Activated CD4-positive, alpha-beta T cell treated with anti-CD3 and anti-CD28 coated beads for 36 hours (primary cell): Measurements from ENCODE around the gene TEC. TPM values are rescaled to one million over a fixed set of nuclear protein-coding genes. Genes with fewer than 3 reads are reported as not detected.

Source experiments
- ATAC-seq: fragments of 200-7000 bp; cut with Tn5 transposase; one replicate; pipeline ENCODE4 v1.10.0; 2021; ENCODE audit warnings: mild to moderate bottlenecking, moderate library complexity
- CTCF ChIA-PET: fragments of 350-600 bp; sonication (Branson Sonifier 250); formaldehyde crosslinking; loops from one replicate; lab custom pipeline; 2021; ENCODE audit warnings: antibody characterized with exemption; lab: Charles Lee
- POLR2A ChIA-PET: fragments of 350-600 bp; sonication (Branson Sonifier 250); formaldehyde crosslinking; loops from one replicate; lab custom pipeline; 2021; ENCODE audit warnings: antibody characterized with exemption, inconsistent platforms; lab: Charles Lee
- DNase-seq: peaks from one replicate; pipeline ENCODE4 v3.0.0-alpha.2; 2020
- H3K27ac Mint-ChIP-seq: one replicate; pipeline ENCODE4 v1.8.0; 2021; ENCODE audit warnings: mixed read lengths
- H3K27me3 Mint-ChIP-seq: one replicate; pipeline ENCODE4 v1.8.0; 2021; ENCODE audit warnings: mixed read lengths
- H3K36me3 Mint-ChIP-seq: one replicate; pipeline ENCODE4 v1.8.0; 2021; ENCODE audit warnings: low read depth, mixed read lengths
- H3K4me1 Mint-ChIP-seq: one replicate; pipeline ENCODE4 v1.8.0; 2021; ENCODE audit warnings: mixed read lengths
- H3K4me3 Mint-ChIP-seq: one replicate; pipeline ENCODE4 v1.8.0; 2021; ENCODE audit warnings: mild to moderate bottlenecking, moderate library complexity, mixed read lengths
- H3K9me3 Mint-ChIP-seq: one replicate; pipeline ENCODE4 v1.8.0; 2021; ENCODE audit warnings: low read depth, mixed read lengths
- intact Hi-C, 2 experiments: fragments of 100-400 bp; cut with DNase I in 1 of 2; cut with micrococcal nuclease in 1 of 2; formaldehyde crosslinking; loops; one replicate each; pipeline versions ENCODE4 v1.14.2 to v1.15.1; 2022 to 2024; cut with DNase I, micrococcal nuclease
- total RNA-seq, 2 experiments: library from RNA; stranded (reverse); gene quantifications; one replicate each; pipeline ENCODE4 v1.2.3, GENCODE V29; 2021

The TEC gene
- total RNA-seq, 2 experiments from 2014 or later, result 3.5 to 4.3 TPM

- intact Hi-C loops, result no loop called here
- no peaks in the 10 kb centered on the region for H3K36me3 Mint-ChIP-seq
- peaks cover 2% of the 10 kb centered on the region for H3K4me1 Mint-ChIP-seq
- CTCF ChIA-PET, result no interaction called here
- no peak overlapping the region for H3K4me3 Mint-ChIP-seq
- H3K9me3 Mint-ChIP-seq, result no peaks in the 10 kb centered on the region
- POLR2A ChIA-PET, result no interaction called here
- H3K27me3 Mint-ChIP-seq, result no peaks in the 10 kb centered on the region
- DNase-seq (no peak), ATAC-seq (no peak)
- H3K27ac Mint-ChIP-seq, result no peak overlapping the region
These were observed 27.9 kb downstream of the TEC start for GRCh38 chr4:48241731-48242130.

DNA sequence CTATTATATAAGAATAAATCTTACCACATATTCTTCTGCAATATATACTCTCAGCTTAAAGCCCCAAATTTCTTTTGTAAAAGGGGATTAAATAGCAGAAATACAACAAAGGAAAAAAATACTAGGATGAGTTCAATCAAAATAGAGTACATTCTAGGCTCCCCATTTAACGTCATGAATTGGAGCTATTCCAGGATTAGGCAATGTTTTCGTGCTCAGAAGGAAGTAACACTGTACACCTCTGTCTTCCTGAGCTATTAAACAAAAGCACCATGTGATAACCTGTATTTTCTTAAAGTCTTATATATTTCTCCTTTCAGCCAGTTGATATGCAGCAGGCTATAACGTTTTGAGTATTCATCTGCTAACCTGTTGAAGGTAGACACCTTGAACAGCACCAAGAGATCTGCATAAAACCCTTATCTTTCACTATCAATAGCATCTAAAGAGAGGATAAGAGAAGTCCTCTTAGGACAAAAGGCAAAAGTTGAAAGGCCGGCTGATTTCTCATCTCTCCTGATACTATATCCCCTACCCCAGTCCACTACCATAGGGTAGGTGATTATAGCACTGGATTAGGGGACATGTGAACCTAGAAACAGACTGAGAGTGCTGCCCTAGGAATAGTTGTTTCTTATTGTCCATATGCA lies 31.5 kb downstream of the TEC start:
- CTCF ChIA-PET, result interaction anchor here (0.6 kb wide), 1 partner anchor 674 kb away, joined by 3 read pairs; no protein-coding TSS in a partner anchor
- no peak for ATAC-seq
- H3K4me1 Mint-ChIP-seq, result peaks cover 12% of the 10 kb centered on the region
- no peaks in the 10 kb centered on the region for H3K9me3 Mint-ChIP-seq
- POLR2A ChIA-PET, result no interaction called here
- intact Hi-C loops, result no loop called here
- no peak overlapping the region for H3K27ac Mint-ChIP-seq
- DNase-seq, result no peak
- H3K36me3 Mint-ChIP-seq, result no peaks in the 10 kb centered on the region
- no peak overlapping the region for H3K4me3 Mint-ChIP-seq
- H3K27me3 Mint-ChIP-seq, result no peaks in the 10 kb centered on the region

DNA sequence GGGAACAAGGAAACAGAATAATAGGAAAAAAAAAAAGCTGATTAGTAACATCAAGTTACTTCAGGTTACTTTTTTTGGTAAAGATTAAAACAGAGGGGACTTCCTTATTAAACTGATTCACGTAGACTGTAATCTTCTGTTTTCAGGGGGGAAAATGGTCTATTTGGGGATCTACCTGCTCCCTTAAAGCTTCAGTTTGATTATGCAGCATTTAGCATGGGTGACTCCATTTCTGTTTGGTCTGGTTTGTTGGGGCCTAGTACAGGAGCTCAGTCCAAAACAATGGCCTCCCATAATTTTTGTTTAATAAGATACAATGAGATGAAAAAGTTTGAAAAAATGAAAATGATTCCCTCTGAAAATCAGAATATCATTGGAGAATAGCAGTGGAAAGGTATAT lies 34.6 kb downstream of the TEC start:
- H3K4me1 Mint-ChIP-seq, result peaks cover 12% of the 10 kb centered on the region

GRCh38 chr4:48234575-48234974 lies 35.1 kb downstream of the TEC start:
- H3K36me3 Mint-ChIP-seq, result no peaks in the 10 kb centered on the region
- ChIA-PET CTCF (no interaction called here), POLR2A (no interaction called here)
- H3K4me1 Mint-ChIP-seq, result peaks cover 12% of the 10 kb centered on the region
- H3K27ac Mint-ChIP-seq, result no peak overlapping the region
- no peaks in the 10 kb centered on the region for H3K9me3 Mint-ChIP-seq
- no peaks in the 10 kb centered on the region for H3K27me3 Mint-ChIP-seq
- H3K4me3 Mint-ChIP-seq, result no peak overlapping the region
- no peak for DNase-seq
- ATAC-seq, result no peak
- intact Hi-C loops, result no loop called here

More for the DNA sequence above, 34.6 kb downstream of the TEC start:
- ChIA-PET POLR2A (no interaction called here), CTCF (interaction anchor here (0.6 kb wide), 1 partner anchor 399 kb away, joined by 3 read pairs; no protein-coding TSS in a partner anchor)
- Mint-ChIP-seq H3K27ac (no peak overlapping the region), H3K27me3 (no peaks in the 10 kb centered on the region), H3K9me3 (no peaks in the 10 kb centered on the region), H3K36me3 (no peaks in the 10 kb centered on the region), H3K4me3 (no peak overlapping the region)
- intact Hi-C loops, result no loop called here
- ATAC-seq, result no peak
- no peak for DNase-seq

- DNase-seq (no peak), ATAC-seq (no peak)
- intact Hi-C loops, result loop anchor here in 1 of 2 experiments (5.0 kb wide), 1 partner anchor 93 kb away; no protein-coding TSS in a partner anchor
- Mint-ChIP-seq H3K27ac (no peak overlapping the region), H3K9me3 (no peaks in the 10 kb centered on the region), H3K4me3 (no peak overlapping the region), H3K36me3 (peaks cover 3% of the 10 kb centered on the region), H3K4me1 (peaks cover 4% of the 10 kb centered on the region), H3K27me3 (no peaks in the 10 kb centered on the region)
- CTCF ChIA-PET, result no interaction called here
- POLR2A ChIA-PET, result no interaction called here
These were observed 40.7 kb downstream of the TEC start for GRCh38 chr4:48228949-48229348.

GRCh38 chr4:48227662-48228061 lies 42.0 kb downstream of the TEC start:
- no peak for DNase-seq
- CTCF ChIA-PET, result no interaction called here
- POLR2A ChIA-PET, result no interaction called here
- Mint-ChIP-seq H3K4me1 (peaks cover 4% of the 10 kb centered on the region), H3K27ac (no peak overlapping the region), H3K27me3 (no peaks in the 10 kb centered on the region), H3K36me3 (peaks cover 3% of the 10 kb centered on the region), H3K4me3 (no peak overlapping the region), H3K9me3 (no peaks in the 10 kb centered on the region)
- ATAC-seq, result no peak
- intact Hi-C loops, result loop anchor here in 1 of 2 experiments (5.0 kb wide), 1 partner anchor 95 kb away; no protein-coding TSS in a partner anchor

DNA sequence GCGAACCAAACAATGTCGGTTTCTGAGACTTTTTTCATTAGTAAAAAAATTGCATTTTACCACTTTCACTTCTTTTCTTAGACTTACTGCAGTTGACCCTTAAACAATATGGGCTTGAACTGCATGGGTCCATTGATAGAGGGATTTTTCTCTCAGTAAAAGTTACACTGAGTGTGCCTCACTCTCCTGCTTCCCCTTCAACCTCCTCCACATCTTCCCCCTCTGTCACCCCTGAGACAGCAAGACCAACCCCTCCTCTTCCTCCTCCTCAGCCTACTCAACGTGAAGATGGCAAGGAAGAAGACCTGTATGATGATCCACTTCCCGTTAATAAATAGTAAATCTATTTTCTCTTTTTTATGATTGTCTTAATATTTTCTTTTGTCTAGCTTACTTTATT lies 43.4 kb downstream of the TEC start:
- Mint-ChIP-seq H3K9me3 (no peaks in the 10 kb centered on the region), H3K27ac (no peak overlapping the region), H3K36me3 (peaks cover 3% of the 10 kb centered on the region), H3K4me3 (no peak overlapping the region), H3K4me1 (peaks cover 4% of the 10 kb centered on the region), H3K27me3 (no peaks in the 10 kb centered on the region)
- DNase-seq (no peak), ATAC-seq (no peak)
- ChIA-PET POLR2A (no interaction called here), CTCF (no interaction called here)
- intact Hi-C loops, result loop anchor here in 1 of 2 experiments (5.0 kb wide), 1 partner anchor 96 kb away; no protein-coding TSS in a partner anchor

- intact Hi-C loops, result loop anchor here in 1 of 2 experiments (5.0 kb wide), 1 partner anchor 97 kb away; no protein-coding TSS in a partner anchor
- ChIA-PET POLR2A (no interaction called here), CTCF (no interaction called here)
- no peak overlapping the region for H3K4me3 Mint-ChIP-seq
- ATAC-seq, result no peak
- DNase-seq, result no peak
- peaks cover 4% of the 10 kb centered on the region for H3K4me1 Mint-ChIP-seq
- no peak overlapping the region for H3K27ac Mint-ChIP-seq
- no peaks in the 10 kb centered on the region for H3K27me3 Mint-ChIP-seq
- peaks cover 3% of the 10 kb centered on the region for H3K36me3 Mint-ChIP-seq
- no peaks in the 10 kb centered on the region for H3K9me3 Mint-ChIP-seq
These were observed 44.1 kb downstream of the TEC start for GRCh38 chr4:48225368-48226141.

GRCh38 chr4:48224606-48225005 lies 45.0 kb downstream of the TEC start:
- DNase-seq (no peak), ATAC-seq (no peak)
- H3K27me3 Mint-ChIP-seq, result no peaks in the 10 kb centered on the region
- H3K27ac Mint-ChIP-seq, result no peak overlapping the region
- no peak overlapping the region for H3K4me3 Mint-ChIP-seq
- H3K4me1 Mint-ChIP-seq, result peaks cover 4% of the 10 kb centered on the region
- H3K36me3 Mint-ChIP-seq, result peaks cover 3% of the 10 kb centered on the region
- ChIA-PET POLR2A (no interaction called here), CTCF (no interaction called here)
- H3K9me3 Mint-ChIP-seq, result no peaks in the 10 kb centered on the region
- intact Hi-C loops, result loop anchor here in 1 of 2 experiments (5.0 kb wide), 1 partner anchor 98 kb away; no protein-coding TSS in a partner anchor

GRCh38 chr4:48223633-48224295 lies 45.9 kb downstream of the TEC start:
- Mint-ChIP-seq H3K9me3 (no peaks in the 10 kb centered on the region), H3K4me1 (peaks cover under 1% of the 10 kb centered on the region), H3K27me3 (no peaks in the 10 kb centered on the region), H3K27ac (no peak overlapping the region), H3K4me3 (no peak overlapping the region), H3K36me3 (peaks cover 6% of the 10 kb centered on the region)
- ChIA-PET POLR2A (no interaction called here), CTCF (no interaction called here)
- DNase-seq, result no peak
- intact Hi-C loops, result no loop called here
- ATAC-seq, result no peak

DNA sequence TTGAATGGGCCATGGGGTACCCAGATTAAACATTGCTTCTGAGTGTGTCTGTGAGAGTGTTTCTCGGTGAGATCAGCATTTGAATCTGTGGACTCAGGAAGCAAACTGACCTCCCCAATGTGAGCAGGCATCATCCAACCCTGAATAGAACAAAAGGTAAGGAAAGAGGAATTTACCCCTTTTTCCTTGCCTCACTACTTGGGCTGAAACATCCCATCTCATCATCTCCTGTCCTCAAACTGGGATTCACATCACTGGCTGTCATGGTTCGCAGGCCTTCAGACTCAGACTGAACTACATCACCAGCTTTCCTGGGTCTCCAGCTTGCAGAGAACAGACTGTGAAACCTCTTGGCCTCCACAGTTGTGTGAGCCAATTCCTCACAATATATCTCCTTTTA lies 47.1 kb downstream of the TEC start:
- intact Hi-C loops, result no loop called here
- H3K27ac Mint-ChIP-seq, result no peak overlapping the region
- ChIA-PET POLR2A (no interaction called here), CTCF (no interaction called here)
- H3K27me3 Mint-ChIP-seq, result no peaks in the 10 kb centered on the region
- no peaks in the 10 kb centered on the region for H3K4me1 Mint-ChIP-seq
- DNase-seq, result no peak
- H3K4me3 Mint-ChIP-seq, result no peak overlapping the region
- peaks cover 6% of the 10 kb centered on the region for H3K36me3 Mint-ChIP-seq
- ATAC-seq, result no peak
- no peaks in the 10 kb centered on the region for H3K9me3 Mint-ChIP-seq
